IPS-15b (cell line): Measurements from ENCODE around the gene SPINDOC.

Source experiments
- H3K27me3 ChIP-seq: one replicate; pipeline ENCODE4 v1.6.1; 2013; ENCODE audit warnings: low read length; ENCODE audit not compliant: control insufficient read depth, insufficient read depth
- H3K36me3 ChIP-seq: one replicate; pipeline ENCODE4 v1.6.1; 2013; ENCODE audit warnings: low read length; ENCODE audit not compliant: control insufficient read depth, insufficient read depth
- H3K4me1 ChIP-seq: one replicate; pipeline ENCODE4 v1.6.1; 2013; ENCODE audit warnings: mild to moderate bottlenecking, low read length; ENCODE audit not compliant: control insufficient read depth, insufficient read depth
- H3K4me3 ChIP-seq: one replicate; pipeline ENCODE4 v1.5.1; 2013; ENCODE audit warnings: low read depth, low read length
- H3K9ac ChIP-seq: one replicate; pipeline ENCODE4 v1.6.1; 2013; ENCODE audit warnings: low read depth, mild to moderate bottlenecking, low read length
- H3K9me3 ChIP-seq: one replicate; pipeline ENCODE4 v1.6.1; 2013; ENCODE audit warnings: mild to moderate bottlenecking, low read length; ENCODE audit not compliant: control insufficient read depth, insufficient read depth

Gene SPINDOC

DNA sequence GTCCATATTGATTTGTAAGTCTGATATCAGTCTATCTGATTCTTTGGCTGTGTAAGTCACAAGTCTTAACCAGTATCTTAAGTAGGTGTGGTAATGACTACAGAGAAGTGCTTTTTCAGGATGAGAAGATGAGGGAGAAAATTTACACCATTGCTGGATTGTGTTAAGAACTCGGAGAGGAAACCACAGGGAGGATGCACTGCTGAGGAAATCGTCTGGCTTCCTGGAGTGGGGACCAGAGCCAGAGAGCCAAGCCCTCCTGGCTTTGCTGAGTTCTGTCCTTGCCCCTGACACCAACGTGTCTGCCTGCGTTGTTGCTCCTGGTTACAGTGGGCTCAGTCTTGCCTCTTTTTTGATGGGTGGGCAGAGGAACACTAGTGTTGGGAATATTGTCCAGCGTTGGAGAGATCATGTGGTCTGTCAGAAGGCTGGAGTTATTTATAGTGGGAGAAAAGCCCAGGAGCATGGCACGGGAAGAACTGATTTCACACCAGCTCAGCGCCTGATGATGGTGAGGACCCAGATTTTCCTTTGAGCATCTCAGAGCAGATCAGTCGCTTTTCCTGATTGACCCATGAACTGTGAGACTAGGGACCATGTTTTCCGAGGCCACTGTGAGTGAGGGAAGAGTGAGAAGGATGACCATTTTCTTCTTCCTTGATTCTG lies 55.3 kb downstream of the SPINDOC start:
- Histone ChIP-seq H3K4me3 (no peak overlapping the region), H3K27me3 (no peaks in the 10 kb centered on the region), H3K36me3 (peaks cover 2% of the 10 kb centered on the region), H3K9ac (no peak overlapping the region), H3K9me3 (no peaks in the 10 kb centered on the region), H3K4me1 (peaks cover 19% of the 10 kb centered on the region)

DNA sequence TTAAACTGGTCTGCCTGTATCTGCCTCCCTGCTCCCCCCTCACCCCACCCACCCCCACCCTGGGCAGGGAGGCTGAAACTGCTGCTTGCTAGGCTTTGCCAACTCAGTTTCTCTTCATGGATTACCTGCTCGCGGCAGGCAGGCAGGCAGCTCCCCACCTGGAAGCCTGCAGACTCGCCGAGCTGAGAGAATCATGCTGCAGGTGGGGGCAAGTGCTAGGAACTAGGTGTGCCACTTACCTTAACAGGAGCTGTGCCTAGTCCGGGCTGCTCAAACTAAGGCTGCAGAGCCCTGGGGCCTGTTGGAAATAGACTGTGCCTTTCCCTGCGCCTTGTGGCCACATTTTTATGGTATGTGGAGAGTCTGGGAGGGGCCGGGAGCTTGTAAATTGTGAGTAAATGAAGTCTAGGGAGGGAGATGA lies 55.9 kb downstream of the SPINDOC start:
- Histone ChIP-seq H3K9ac (no peak overlapping the region), H3K4me3 (no peak overlapping the region), H3K4me1 (peaks cover 19% of the 10 kb centered on the region), H3K9me3 (no peaks in the 10 kb centered on the region), H3K36me3 (peaks cover 2% of the 10 kb centered on the region), H3K27me3 (no peaks in the 10 kb centered on the region)

DNA sequence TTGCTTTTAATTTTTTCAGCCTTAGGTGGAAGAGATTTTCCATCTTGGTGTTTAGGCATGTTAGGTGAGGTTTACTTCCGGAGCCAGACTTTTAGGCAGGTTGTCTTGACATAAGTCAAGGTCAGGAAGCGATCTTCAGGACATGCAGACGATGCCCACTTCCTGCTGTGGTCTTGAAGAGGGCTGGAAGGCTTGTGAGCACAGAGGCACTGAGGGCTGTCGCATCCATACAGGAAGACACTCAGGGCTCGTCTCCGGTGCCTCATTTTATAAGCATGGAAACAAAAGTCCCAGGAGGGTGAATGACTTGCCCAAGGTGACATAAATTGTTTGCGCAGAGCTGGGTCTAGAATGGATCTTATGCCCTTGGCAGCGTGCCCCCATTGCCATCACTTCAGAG lies 56.4 kb downstream of the SPINDOC start:
- Histone ChIP-seq H3K36me3 (peaks cover 2% of the 10 kb centered on the region), H3K9me3 (no peaks in the 10 kb centered on the region), H3K9ac (no peak overlapping the region), H3K4me3 (no peak overlapping the region), H3K4me1 (peaks cover 19% of the 10 kb centered on the region), H3K27me3 (no peaks in the 10 kb centered on the region)

DNA sequence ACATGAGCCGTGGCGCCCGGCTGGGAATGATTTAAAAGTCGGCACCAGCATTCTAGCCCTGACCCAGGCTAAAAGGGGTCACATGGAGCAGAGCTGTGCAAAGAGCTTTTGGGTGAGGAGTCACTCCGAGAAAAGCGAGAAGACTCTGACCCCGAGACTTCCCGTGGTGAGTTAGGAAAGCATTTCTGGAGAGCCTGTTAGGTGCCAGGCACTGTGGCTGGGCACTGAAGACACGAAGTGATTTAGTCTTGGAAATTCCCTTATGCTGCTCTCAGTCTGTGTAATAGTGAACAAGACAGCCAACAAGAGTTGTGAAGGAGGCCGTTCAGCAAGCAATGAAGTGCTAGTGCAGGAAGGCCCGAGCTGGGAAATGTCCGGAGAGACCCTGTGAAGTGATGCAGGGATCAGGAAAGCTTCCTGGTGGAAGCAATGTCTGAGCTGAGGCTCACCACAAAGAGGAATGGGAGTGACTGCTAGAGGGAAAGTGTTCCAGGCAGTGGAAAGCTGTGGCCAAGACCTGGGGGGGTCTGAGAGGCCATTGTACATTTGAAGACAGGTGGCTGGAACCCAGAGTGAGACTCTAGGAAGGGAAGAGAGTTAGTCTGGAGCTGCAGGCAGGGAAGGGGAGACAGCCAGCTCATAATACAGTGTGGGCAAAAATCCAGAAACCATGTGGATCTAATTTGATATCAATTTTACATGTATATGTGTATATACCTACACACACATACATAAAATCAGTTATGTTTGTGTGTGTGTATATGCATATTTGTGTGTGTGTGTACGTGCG lies 57.3 kb downstream of the SPINDOC start:
- Histone ChIP-seq H3K36me3 (peaks cover 6% of the 10 kb centered on the region), H3K9me3 (no peaks in the 10 kb centered on the region), H3K9ac (no peak overlapping the region), H3K27me3 (no peaks in the 10 kb centered on the region), H3K4me1 (peaks cover 17% of the 10 kb centered on the region), H3K4me3 (no peak overlapping the region)

DNA sequence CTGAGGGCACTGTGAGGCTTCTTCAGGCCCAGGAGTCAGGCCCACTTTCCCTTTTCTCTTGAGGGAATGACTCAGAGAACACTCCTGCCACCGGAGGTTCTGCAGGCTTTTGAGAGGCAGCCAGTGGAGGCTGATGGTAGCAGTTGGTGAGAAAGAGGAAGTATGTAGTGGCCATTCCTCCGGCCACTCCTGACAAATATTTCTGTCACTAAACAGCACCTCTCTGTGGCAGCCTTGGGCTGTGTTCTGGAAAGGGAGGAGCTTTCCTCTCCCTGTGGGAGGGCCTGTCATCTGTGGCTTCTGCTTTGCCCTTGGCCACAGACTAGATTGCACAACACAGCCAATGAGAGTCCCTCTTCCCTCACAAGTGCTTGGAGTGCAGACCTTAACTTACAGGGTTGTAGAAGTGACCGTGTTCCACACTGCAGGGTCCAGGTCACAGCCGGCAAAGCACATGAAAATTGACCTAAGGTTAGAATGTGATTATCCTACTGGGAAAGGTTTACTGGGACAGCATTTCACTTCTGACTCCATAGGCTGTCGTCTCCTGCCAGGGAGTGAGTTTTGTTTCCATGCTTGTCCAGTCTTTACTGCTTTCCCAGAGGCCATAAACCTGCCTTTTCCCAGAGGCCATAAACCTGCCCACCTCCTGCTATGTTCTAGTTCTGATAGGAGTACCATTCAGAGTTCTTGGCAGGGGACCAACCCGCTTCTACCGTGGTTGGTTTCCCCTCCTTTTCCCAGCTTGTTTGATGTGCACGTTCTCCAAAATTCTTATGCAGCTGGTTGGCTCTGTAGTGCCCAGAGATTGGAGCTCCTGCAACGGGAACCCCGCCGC lies 58.9 kb downstream of the SPINDOC start:
- Histone ChIP-seq H3K4me3 (no peak overlapping the region), H3K36me3 (peaks cover 7% of the 10 kb centered on the region), H3K27me3 (no peaks in the 10 kb centered on the region), H3K4me1 (peaks cover 16% of the 10 kb centered on the region), H3K9ac (no peak overlapping the region), H3K9me3 (no peaks in the 10 kb centered on the region)

DNA sequence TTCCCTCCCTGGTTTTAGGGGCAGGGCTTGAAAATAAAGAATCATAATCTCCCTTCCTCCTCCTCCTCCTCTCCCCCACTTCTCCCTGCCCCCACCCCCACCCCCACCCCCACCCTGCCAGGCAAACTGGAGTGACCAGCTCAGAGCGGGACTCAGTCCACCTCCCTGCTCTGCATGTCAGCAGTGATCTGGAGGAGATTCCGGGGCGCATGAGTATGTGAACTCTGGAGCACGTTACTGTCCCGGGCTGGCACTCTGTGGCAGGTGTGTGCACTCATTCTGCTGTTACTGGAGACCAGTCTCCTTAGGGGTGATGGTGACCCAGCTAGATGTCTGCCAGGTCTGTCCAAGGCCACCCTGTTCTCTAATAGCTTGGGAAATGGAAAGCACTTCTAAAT lies 59.5 kb downstream of the SPINDOC start:
- H3K9ac ChIP-seq = no peak overlapping the region

DNA sequence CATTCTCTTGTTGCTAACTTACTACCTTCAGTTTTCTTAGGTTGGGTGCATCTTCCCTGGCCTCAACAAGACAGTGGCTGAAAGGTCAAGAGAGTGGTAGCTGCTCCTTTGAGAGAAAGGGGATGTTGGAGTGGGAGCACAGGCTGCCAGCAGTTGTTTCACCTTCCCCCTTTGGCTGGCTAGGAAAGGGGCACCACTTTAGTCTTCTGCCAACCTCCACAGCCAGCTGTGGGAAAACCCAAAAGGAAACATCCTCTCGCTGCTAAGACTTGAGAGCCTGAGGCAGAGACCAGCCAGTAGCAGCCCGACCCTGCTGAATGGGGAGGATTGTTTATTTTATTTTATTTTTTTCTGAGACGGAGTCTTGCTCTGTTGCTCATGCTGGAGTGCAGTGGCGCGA lies 60.1 kb downstream of the SPINDOC start:
- Histone ChIP-seq H3K4me3 (no peak overlapping the region), H3K9me3 (no peaks in the 10 kb centered on the region), H3K36me3 (peaks cover 10% of the 10 kb centered on the region), H3K4me1 (peaks cover 20% of the 10 kb centered on the region), H3K9ac (no peak overlapping the region), H3K27me3 (no peaks in the 10 kb centered on the region)

More for the DNA sequence above, 59.5 kb downstream of the SPINDOC start:
- Histone ChIP-seq H3K4me3 (no peak overlapping the region), H3K36me3 (peaks cover 8% of the 10 kb centered on the region), H3K9me3 (no peaks in the 10 kb centered on the region), H3K4me1 (peaks cover 18% of the 10 kb centered on the region), H3K27me3 (no peaks in the 10 kb centered on the region)

DNA sequence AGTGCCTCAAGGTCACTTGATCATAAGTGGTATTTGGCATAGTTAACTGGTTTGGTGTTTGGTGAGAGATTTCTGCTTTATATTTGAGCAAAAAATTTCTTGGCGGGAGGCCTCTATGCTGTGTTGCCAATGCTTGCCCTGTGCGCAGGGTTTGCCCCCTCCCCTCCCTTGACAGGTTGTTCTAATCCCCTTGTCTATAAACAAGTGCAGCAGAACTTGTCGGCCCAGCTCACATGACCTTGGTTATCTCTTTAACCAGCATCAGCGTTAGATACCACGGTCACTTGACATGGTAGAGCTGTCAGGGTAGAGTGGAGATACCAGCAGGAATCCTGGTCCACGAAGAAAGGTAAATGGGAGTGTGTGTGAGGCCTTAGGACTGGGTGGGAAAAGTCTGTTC lies 61.3 kb downstream of the SPINDOC start:
- Histone ChIP-seq H3K4me3 (no peak overlapping the region), H3K27me3 (no peaks in the 10 kb centered on the region), H3K4me1 (peaks cover 21% of the 10 kb centered on the region), H3K9ac (no peak overlapping the region), H3K36me3 (peaks cover 10% of the 10 kb centered on the region), H3K9me3 (no peaks in the 10 kb centered on the region)

DNA sequence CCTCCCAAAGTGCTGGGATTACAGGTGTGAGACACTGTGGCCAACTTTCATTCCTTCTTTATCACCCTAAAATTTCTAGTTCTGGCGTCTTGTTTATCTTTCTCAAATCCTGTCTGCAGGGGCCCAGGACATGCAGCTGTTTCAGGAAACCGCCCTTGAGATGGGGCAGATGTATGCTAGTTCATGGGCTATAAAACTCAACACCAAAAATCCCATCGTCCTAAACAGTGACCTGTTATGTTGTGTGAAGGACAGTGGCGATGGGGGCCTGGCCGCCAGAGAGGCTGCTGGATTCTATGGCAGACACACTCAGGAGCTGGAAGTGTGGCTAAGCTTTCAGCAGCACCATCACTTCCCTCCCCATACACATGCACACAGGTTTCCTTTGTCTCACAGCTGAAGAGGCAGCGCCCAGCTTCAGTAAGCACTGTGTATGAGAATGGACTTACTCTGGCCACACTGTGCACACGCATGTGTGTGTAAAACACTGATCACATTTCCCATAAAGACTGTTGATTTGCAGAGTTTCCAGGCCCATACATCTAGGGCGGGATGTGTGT lies 62.3 kb downstream of the SPINDOC start:
- Histone ChIP-seq H3K27me3 (no peaks in the 10 kb centered on the region), H3K36me3 (peaks cover 10% of the 10 kb centered on the region), H3K9me3 (no peaks in the 10 kb centered on the region), H3K9ac (no peak overlapping the region), H3K4me3 (no peak overlapping the region), H3K4me1 (peaks cover 31% of the 10 kb centered on the region)

DNA sequence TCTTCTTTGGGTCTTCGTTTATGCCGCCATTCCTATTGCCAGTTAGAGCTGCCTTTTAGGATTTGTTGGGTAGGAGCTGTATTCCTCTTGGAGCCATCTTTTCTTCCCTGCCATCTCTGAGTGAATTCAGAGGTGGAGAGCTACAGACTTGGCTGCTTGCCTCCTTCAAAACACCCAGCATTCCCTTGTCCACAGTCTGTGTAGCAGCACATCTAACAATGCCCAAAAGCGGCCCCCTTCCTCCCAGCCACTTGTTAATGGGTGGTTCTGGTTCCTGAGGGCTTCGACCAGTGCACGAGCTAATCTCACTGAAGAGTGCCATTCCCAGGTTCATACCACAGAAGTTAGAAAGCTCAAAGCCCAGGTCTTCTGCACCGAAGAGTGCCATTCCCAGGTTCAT lies 63.4 kb downstream of the SPINDOC start:
- H3K9ac ChIP-seq = no peak overlapping the region
- H3K27me3 ChIP-seq = no peaks in the 10 kb centered on the region
- H3K36me3 ChIP-seq = peaks cover 10% of the 10 kb centered on the region
- H3K4me1 ChIP-seq = peaks cover 33% of the 10 kb centered on the region
- H3K4me3 ChIP-seq = no peak overlapping the region
- H3K9me3 ChIP-seq = no peaks in the 10 kb centered on the region
